H1 (cell line): Measurements from ENCODE around the gene PTX4.

Experiments
- CREB1 ChIP-seq: IDR thresholded peaks from 2 replicates; pipeline ENCODE4 v1.6.1; 2012; ENCODE audit warnings: inconsistent platforms
- CTCF ChIP-seq, 3 experiments: IDR thresholded peaks; 1 replicate in 2 of 3; 2 replicates in 1 of 3; pipeline versions ENCODE4 v1.5.1 to v1.6.1; 2011; ENCODE audit warnings: low read length in 3 of 3, mild to moderate bottlenecking in 3 of 3, inconsistent platforms in 2 of 3, low read depth in 1 of 3, moderate library complexity in 1 of 3; ENCODE audit not compliant: insufficient read depth in 1 of 3; ENCODE audit errors: control extremely low read depth in 1 of 3
- EGR1 ChIP-seq: IDR thresholded peaks from 2 replicates; pipeline ENCODE4 v1.6.1; 2011; ENCODE audit warnings: low read depth, low read length, borderline replicate concordance
- KDM1A ChIP-seq: fragments of 200-600, 300-600 bp; sonication (generic); IDR thresholded peaks from 2 replicates; pipeline ENCODE4 v1.7.1; 2016; ENCODE audit warnings: mild to moderate bottlenecking, low read length, borderline replicate concordance
- KDM5A ChIP-seq: fragments of 200-600 bp; IDR thresholded peaks from 2 replicates; pipeline ENCODE4 v1.7.1; 2012; ENCODE audit warnings: mild to moderate bottlenecking, low read length, inconsistent platforms, mixed read lengths
- RFX5 ChIP-seq: IDR thresholded peaks from 2 replicates; pipeline ENCODE4 v1.6.1; 2011; ENCODE audit warnings: low read depth, low read length, improper control_type of control experiment, borderline replicate concordance
- SIN3A ChIP-seq, 2 experiments: IDR thresholded peaks in 1 of 2; conservative IDR thresholded peaks in 1 of 2; 2 replicates each; pipeline ENCODE4 v1.6.1; 2011 to 2012; ENCODE audit warnings: low read length in 2 of 2, improper control_type of control experiment in 1 of 2, low read depth in 1 of 2, mild to moderate bottlenecking in 1 of 2
- TAF1 ChIP-seq: IDR thresholded peaks from 2 replicates; pipeline ENCODE4 v1.6.1; 2011; ENCODE audit warnings: mild to moderate bottlenecking, low read depth, low read length

- TF ChIP-seq KDM5A = no peak
- TF ChIP-seq CTCF (IDR thresholded peaks at IDR 0.05; ENCODE audit: control extremely low read depth in 1 of 3, insufficient read depth in 1 of 3, low read depth in 1 of 3, low read length in 3 of 3) = no peak
- no peak for TF ChIP-seq RFX5
- no peak for TF ChIP-seq EGR1
- TF ChIP-seq TAF1 = no peak
- no peak for TF ChIP-seq SIN3A (conservative IDR thresholded peaks at IDR 0.05 in 1 of 2, IDR thresholded peaks at IDR 0.05 in 1 of 2; ENCODE audit: low read depth in 1 of 2, low read length in 2 of 2)
- no peak for TF ChIP-seq CREB1
- no peak for TF ChIP-seq KDM1A
Measured at GRCh38 chr16:1500465-1501150, 11.9 kb upstream of the PTX4 start.
